Measurements from ENCODE around the gene MYO18A. TPM values are rescaled to one million over a fixed set of nuclear protein-coding genes. Genes with fewer than 3 reads are reported as not detected.

MYO18A gene
- total RNA-seq, 1 experiment from 2014 or later: 108 TPM

DNA sequence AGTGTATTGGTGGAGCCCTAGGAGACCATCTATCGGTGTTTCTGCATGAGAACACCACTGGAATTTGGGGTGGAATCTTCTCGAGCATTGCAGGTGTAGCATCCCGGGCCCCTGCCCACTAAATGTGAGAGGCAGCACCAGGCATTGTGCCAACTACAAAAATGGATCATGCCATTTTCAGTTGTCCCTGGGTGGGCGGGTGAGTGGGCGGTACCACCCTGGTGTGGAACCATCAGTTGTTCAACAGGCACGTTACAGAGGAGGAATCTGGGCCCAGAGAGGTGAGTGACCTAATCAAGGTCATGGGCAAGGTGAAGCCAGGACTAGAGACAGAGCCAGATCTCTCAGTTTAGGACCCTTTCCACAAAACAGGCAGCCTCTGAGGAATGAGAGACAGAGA lies 128.5 kb downstream of the MYO18A start:
- DNase-seq (ENCODE audit: low spot score): no peak

GRCh38 chr17:29051194-29051593 lies 129.0 kb downstream of the MYO18A start:
- DNase-seq (ENCODE audit: low spot score): no peak

GRCh38 chr17:29050176-29050575 lies 130.0 kb downstream of the MYO18A start:
- no peak for DNase-seq (ENCODE audit: low spot score)

DNA sequence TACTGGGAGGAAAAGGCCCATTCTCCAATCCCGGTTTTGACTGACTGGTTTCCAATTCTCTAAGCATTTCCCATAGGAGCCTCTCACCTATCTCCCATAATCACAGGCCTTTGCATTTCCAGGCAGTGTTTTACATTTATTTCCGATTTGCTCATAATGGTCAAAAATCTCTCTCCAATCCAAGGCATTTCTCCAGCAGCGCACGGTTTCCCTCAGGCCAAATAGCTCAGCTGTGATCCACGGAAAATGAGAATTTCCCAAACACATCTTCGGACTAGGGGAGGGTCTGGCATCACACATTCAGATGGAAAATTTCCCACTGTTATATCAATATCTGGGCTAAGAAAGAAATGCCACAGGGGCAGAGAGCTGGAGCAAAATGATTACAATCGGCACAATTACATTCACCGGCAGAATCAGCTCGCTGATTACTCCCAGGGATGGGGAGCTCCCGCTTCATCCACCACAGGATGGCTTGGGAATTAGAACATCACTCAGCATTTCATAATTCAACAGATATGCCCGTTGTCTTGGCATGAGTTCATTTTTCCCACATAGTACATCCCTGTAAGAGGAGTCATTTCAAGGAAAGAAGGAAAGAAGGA lies 130.6 kb downstream of the MYO18A start:
- DNase-seq (ENCODE audit: low spot score): no peak

DNA sequence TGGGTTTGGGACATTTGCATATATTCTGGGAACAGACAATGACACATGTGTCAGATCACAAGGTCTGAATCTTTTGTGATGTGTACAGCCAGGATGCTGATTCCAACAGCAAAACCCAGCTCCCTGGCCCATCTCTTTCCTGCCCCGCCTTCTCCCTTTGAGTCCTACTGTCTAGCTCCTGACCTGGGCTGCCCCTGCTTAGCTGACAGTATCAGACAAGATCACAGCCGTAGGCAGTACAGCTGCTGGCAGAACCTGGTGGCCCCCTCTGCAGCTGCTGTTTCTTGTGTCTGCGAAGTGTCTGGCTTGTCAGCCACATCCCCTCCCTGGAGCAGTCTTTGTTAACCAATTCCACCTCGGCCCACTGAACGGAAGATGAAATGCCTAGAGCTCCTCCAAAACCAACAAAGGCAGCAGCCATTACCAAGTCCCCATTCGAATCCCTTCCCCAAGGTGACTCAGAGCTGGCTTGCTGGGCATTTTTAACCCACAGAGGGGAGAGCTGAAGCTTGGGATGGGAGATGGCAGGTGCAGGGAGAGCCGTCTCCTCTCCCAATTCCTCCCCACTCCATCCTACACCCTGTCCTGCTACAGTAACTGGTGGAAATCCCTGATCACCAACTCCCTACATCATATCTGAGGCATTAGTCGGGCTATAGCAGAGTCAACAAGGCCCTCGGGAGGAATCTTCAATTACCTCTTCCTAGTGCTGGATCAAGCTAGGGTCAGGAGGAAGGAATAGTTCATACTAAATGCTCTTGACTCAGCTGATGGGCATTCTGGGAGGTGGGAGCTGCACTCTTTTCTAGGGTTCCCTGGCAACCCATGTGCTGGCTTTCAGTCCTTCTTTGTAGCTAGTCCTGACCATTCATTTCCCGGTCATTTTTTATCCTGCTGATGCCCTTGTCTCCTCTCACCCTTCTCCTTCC lies 131.5 kb downstream of the MYO18A start:
- no peak for DNase-seq (ENCODE audit: low spot score)

DNA sequence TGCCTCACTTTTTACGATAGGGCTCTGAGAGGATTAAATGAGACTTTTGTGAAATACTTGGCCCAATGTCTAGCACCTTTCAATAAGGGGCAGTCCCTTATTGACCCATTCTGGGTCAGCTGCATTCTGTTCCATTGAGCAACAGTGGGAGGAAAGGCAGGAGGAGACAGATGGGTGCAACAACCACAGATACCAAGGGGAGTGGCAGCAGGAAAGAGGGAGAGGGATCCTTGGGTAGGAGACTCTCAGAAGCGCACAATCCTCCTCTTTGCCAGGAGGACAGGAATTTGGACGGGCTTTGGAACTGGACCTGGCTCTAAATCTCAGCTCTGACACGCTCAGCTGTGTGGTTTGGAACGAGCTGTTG lies 133.7 kb downstream of the MYO18A start:
- no peak for DNase-seq (ENCODE audit: low spot score)

- no peak for DNase-seq (ENCODE audit: low spot score)
These were observed 134.3 kb downstream of the MYO18A start for GRCh38 chr17:29045734-29046472.

DNA sequence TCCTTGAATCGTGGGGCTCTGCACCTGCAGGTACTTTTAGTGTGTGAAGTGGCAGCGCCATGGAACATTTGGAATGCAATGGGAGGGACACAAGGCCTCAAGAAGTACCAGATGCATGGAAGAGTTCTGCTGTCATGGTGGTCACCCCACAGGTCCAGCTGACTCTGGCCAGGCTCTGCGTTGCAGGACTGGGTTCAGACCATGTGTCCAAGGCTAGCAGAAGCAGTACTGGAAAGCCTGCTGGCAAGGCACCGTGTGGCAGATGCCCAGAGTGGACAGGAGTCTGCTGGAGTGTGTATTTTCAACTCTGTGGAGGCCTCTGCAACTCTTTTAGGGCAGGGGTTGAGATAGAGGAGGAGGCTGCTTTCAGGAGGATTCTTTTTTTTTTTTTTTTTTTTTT lies 135.2 kb downstream of the MYO18A start:
- no peak for DNase-seq (ENCODE audit: low spot score)

GRCh38 chr17:29043539-29044145 lies 136.6 kb downstream of the MYO18A start:
- DNase-seq (ENCODE audit: low spot score): no peak

DNA sequence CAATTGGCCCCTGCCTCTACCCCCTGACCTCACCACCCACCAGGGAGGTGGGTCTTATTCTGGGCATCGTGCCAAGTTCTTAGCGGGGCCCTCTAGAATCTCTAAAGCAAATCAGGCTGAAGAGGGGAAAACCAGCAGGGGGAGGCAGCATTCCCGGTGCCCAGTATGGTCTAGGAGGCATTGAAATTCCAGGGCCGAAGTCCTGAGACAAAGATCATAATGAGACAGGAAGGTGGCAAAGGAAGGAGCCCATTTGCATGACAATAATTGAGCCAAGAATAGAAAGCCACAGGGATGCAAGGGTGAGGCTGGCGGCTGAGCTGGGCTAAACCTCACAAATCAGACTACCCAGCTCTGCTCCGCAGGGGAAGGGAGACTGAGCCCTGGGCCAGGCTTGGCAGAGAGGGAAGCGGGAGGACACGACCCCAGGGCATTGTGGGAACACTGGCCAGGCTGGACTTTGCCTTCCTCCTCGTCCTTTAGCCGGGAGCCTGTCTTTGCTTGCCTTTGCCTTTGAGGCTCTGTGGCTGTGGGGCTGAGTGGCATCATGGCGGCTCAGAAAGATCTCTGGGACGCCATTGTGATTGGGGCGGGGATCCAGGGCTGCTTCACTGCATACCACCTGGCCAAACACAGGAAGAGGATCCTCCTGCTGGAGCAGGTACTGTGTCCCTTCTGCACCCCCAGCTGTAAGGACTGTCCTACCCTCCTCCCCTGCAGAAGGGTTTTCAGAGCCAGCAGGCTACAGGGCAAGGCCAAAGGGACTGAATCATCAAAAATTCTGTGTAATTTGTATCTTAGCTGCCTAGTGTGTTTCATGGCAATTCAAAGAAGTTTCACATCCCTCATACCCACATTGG lies 137.3 kb downstream of the MYO18A start, which contains the start of gene PIPOX:
PIPOX (plus strand) TSS at position 463 of the 860 bp plus-strand sequence; CDS start at position 548, 85 bp downstream.
- DNase-seq (ENCODE audit: low spot score): peak; percentile 38

GRCh38 chr17:29042026-29042678 lies 138.0 kb downstream of the MYO18A start:
- DNase-seq (ENCODE audit: low spot score): no peak

GRCh38 chr17:29041571-29041970 lies 138.6 kb downstream of the MYO18A start:
- no peak for DNase-seq (ENCODE audit: low spot score)

- no peak for DNase-seq (ENCODE audit: low spot score)
These were observed 139.1 kb downstream of the MYO18A start for GRCh38 chr17:29041091-29041490.

DNA sequence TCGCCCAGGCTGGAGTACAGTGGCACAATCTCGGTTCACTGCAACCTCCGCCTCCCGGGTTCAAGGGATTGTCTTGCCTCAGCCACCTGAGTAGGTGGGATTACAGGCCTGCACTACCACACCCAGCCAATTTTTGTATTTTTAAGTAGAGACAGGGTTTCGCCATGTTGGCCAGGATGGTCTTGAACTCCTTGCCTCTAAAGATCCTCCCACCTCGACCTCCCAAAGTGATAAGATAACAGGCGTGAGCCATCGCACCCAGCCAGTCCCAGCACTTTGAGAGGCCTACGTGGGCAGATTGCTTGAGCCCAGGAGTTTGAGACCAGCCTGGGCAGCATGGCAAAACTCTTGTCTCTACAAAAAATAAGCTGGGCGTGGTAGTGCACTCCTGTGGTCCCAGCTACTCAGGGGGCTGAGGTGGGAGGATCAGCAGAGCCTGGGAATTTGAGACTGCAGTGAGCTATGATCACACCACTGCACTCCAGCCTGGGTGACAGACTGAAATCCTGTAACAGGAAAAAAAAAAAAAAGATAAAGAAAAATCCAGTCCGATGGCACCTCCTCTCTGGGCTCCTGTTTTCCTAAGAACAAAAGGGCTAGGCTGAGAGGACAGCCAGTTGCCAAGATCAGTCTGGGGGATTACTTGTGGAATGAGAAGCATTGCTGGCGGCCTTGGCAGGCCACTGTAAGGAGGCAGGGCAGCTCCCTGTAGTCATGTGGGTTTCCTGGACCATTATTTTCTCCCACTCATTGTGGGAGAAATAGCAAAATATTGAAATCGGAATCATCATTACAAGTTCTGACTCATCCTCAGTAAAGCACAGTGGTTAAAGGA lies 140.2 kb downstream of the MYO18A start:
- no peak for DNase-seq (ENCODE audit: low spot score)

DNA sequence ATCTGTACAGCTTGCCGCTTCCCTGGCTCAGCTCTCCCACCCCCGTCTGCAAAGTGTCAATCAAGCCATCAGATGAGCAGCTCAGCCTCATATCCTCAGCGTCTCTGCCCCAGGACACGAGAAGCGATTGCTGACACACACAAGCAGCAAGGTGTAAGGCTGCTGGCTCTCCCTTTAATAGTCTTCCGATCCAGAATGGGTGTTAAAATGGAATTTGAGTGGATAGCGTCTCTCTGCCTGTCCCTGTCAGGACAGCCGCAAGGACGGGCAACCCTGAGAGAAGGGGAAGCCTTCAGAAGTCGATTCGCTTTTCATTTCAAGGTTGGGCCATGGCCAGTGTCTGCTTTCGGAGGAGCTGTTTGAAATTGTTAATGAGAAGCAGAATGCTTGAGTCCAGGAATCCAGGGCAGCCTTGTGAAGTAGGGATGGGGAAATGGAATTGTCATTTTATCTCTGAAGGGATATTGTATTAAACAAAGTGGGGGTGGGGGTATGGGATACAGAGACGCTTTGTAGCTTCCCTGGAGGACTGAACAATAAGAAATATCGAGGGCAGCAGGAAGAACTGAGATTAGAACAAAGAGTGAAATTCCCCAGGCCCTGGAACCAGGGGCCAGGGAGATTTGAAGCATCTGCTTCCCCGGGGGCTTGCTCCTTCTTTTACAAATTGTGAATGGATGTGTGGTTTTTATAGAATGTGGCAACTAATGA lies 142.0 kb downstream of the MYO18A start:
- DNase-seq (ENCODE audit: low spot score): no peak

DNA sequence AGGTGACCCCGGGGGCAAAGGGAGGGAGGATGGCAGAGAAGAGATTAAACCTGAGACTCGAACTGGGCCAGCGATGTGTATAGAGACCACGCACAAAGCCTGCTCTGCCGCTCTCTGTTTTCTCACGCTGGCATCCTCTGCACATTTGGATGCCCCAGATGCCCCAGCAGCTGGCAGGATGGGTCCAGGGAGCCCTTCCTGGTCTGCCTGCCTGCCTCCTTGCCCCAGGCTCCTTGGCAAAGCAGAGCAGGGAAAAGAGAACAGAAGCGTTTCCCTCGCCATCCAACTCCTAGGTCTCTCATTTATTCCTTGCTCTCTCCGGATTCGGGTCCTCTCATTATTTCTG lies 142.5 kb downstream of the MYO18A start:
- DNase-seq (ENCODE audit: low spot score): no peak

DNA sequence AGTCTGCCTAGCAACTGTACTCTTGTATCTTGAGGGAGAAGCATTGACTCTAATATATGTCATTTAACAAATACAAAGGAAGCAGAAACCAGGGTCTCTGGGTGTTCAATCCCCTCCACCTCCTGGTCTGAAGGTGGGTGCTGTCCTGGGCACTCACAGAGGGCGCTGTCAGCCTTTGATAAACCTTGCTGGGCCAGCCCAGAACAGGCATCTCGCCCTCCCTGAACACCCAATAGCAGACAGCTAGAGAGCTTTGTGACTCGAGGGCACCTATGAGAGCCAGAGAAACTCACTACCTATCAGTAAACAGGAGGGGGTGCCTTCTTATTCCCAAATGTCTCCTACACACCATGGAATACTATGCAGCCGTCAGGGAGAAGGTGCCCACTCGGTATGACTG lies 143.6 kb downstream of the MYO18A start:
- DNase-seq (ENCODE audit: low spot score): no peak

- DNase-seq (ENCODE audit: low spot score): no peak
These were observed 145.7 kb downstream of the MYO18A start for GRCh38 chr17:29034510-29034909.

GRCh38 chr17:29032857-29033197 lies 147.4 kb downstream of the MYO18A start:
- DNase-seq (ENCODE audit: low spot score): no peak
